Measurements from ENCODE around the gene ZNF536.

- TF ChIP-seq CTCF (optimal IDR thresholded peaks at IDR 0.05 in 1 of 3, IDR thresholded peaks at IDR 0.05 in 1 of 3, conservative IDR thresholded peaks at IDR 0.05 in 1 of 3; ENCODE audit: extremely low read depth in 1 of 3, insufficient read depth in 2 of 3, low read length in 3 of 3) (no peak), EZH2 (IDR thresholded peaks at IDR 0.05; ENCODE audit: low read length) (no peak)
Observed at GRCh38 chr19:30361721-30362120, 10.5 kb upstream of the ZNF536 start.

All from keratinocyte (primary cell).